NCI-H524 treated with DMSO at 0.1 percent for 48 hours (cell line): ENCODE results near the gene SLC7A7.
"Not testable (repeated sequence)": the region's sequence is repeated elsewhere in the genome, so short reads cannot be mapped to it uniquely, and the experiment has no call there.

Source experiments
- DNase-seq: peaks from one replicate; lab custom pipeline; 2025; lab: John Stamatoyannopoulos, UW

Gene SLC7A7

GRCh38 chr14:22843123-22843925, 28.1 kb upstream of the SLC7A7 start:
- no peak for DNase-seq

- DNase-seq: no peak
Measured at GRCh38 chr14:22842211-22843122, 27.2 kb upstream of the SLC7A7 start.

GRCh38 chr14:22841769-22842168, 26.5 kb upstream of the SLC7A7 start:
- no peak for DNase-seq

- DNase-seq: no peak
Measured at GRCh38 chr14:22841311-22841710, 26.1 kb upstream of the SLC7A7 start.

GRCh38 chr14:22839159-22839779, 24.0 kb upstream of the SLC7A7 start:
- no peak for DNase-seq

- DNase-seq: no peak
Measured at GRCh38 chr14:22838631-22839041, 23.4 kb upstream of the SLC7A7 start.

- no peak for DNase-seq
Measured at GRCh38 chr14:22837750-22838538, 22.7 kb upstream of the SLC7A7 start.

- DNase-seq: no peak
Measured at GRCh38 chr14:22837114-22837749, 22.0 kb upstream of the SLC7A7 start.

GRCh38 chr14:22836301-22837113, 21.3 kb upstream of the SLC7A7 start, which contains the start of gene MMP14:
TSS of gene MMP14 (plus strand) at chr14:22836585. CDS start at chr14:22836818, 233 bp downstream.
- no peak for DNase-seq

- DNase-seq: no peak
Measured at GRCh38 chr14:22835505-22835904, 20.3 kb upstream of the SLC7A7 start.

GRCh38 chr14:22830443-22831010, 15.3 kb upstream of the SLC7A7 start:
- no peak for DNase-seq

- peak; percentile 85 for DNase-seq
Measured at GRCh38 chr14:22829661-22830442, 14.6 kb upstream of the SLC7A7 start, which contains the start of gene MRPL52. TSS of gene MRPL52 (plus strand) at chr14:22829887. CDS start at chr14:22829913, 26 bp downstream.

GRCh38 chr14:22829076-22829660, 13.9 kb upstream of the SLC7A7 start:
- not testable (repeated sequence) for DNase-seq

GRCh38 chr14:22824711-22825359, 9.6 kb upstream of the SLC7A7 start:
- DNase-seq: no peak

GRCh38 chr14:22822571-22823098, 7.4 kb upstream of the SLC7A7 start:
- DNase-seq: peak; percentile 70

- no peak for DNase-seq
Measured at GRCh38 chr14:22822016-22822570, 6.9 kb upstream of the SLC7A7 start.
